Hepatocyte (in vitro differentiated cells): ENCODE measurements around the gene LRRC51. TPM values are rescaled to one million over a fixed set of nuclear protein-coding genes. Genes with fewer than 3 reads are reported as not detected.

Experiments
- DNase-seq: peaks from one replicate; pipeline ENCODE4 v3.0.0-alpha.2; 2016; ENCODE audit warnings: low spot score
- H2AFZ ChIP-seq: fragments of 200-600 bp; sonication (generic); 2 replicates; pipeline ENCODE4 v1.6.0; 2016; ENCODE audit warnings: antibody characterized with exemption, mild to moderate bottlenecking
- H3K27ac ChIP-seq: fragments of 200-600 bp; sonication (generic); 2 replicates; pipeline ENCODE4 v1.5.1; 2016; ENCODE audit warnings: mild to moderate bottlenecking
- H3K27me3 ChIP-seq: fragments of 200-600 bp; sonication (generic); 2 replicates; pipeline ENCODE4 v1.6.1; 2016
- H3K36me3 ChIP-seq: fragments of 200-600 bp; sonication (generic); replicated peaks from 2 replicates; pipeline ENCODE4 v1.5.1; 2016; ENCODE audit warnings: low read depth; ENCODE audit not compliant: insufficient read depth
- H3K4me1 ChIP-seq: fragments of 200-600 bp; sonication (generic); 2 replicates; pipeline ENCODE4 v1.5.1; 2016; ENCODE audit warnings: mild to moderate bottlenecking, moderate library complexity; ENCODE audit not compliant: insufficient read depth
- H3K4me2 ChIP-seq: fragments of 200-600 bp; sonication (generic); 2 replicates; pipeline ENCODE4 v1.6.0; 2016
- H3K4me3 ChIP-seq: fragments of 200-600 bp; sonication (generic); 2 replicates; pipeline ENCODE4 v1.5.1; 2016; ENCODE audit warnings: mild to moderate bottlenecking
- H3K79me2 ChIP-seq: fragments of 200-600 bp; sonication (generic); 2 replicates; pipeline ENCODE4 v1.6.0; 2017; ENCODE audit warnings: mild to moderate bottlenecking
- H3K9me2 ChIP-seq: fragments of 200-600 bp; sonication (generic); replicated peaks from 2 replicates; pipeline ENCODE4 v1.6.0; 2017; ENCODE audit warnings: mild to moderate bottlenecking; ENCODE audit not compliant: insufficient read depth
- H3K9me3 ChIP-seq: fragments of 200-600 bp; sonication (generic); 2 replicates; pipeline ENCODE4 v1.5.1; 2016; ENCODE audit warnings: low read depth, mild to moderate bottlenecking
- H4K20me1 ChIP-seq: fragments of 200-600 bp; sonication (generic); 2 replicates; pipeline ENCODE4 v1.6.0; 2016; ENCODE audit warnings: mild to moderate bottlenecking; ENCODE audit not compliant: insufficient read depth, poor library complexity, severe bottlenecking
- EZH2 ChIP-seq: fragments of 200-600 bp; sonication (generic); IDR thresholded peaks from 2 replicates; pipeline ENCODE4 v1.6.1; 2016; ENCODE audit warnings: antibody characterized with exemption, mild to moderate bottlenecking, borderline replicate concordance
- EZH2phosphoT487 ChIP-seq: fragments of 200-600 bp; sonication (generic); IDR thresholded peaks from one replicate; pipeline ENCODE4 v1.6.1; 2018; ENCODE audit warnings: antibody characterized with exemption, mild to moderate bottlenecking, low read depth, moderate library complexity; ENCODE audit not compliant: unreplicated experiment, severe bottlenecking
- WGBS: methylation state at CpG from one replicate; pipeline ENCODE4 v1.1.6; 2016; ENCODE audit warnings: low lambda C conversion rate; ENCODE audit errors: missing lambda C conversion rate; 5-methylcytosine and 5-hydroxymethylcytosine counted together
- polyA plus RNA-seq: library from polyadenylated mRNA; unstranded; fragments of >200 nt; fragmentation: Nextera tagmentation; extraction: Ambion mirVana; gene quantifications from 2 replicates; pipeline ENCODE4 v1.2.1, GENCODE V29; 2016
- total RNA-seq: library from RNA; depleted of rRNA; stranded (reverse); fragments of >200 nt; gene quantifications from 2 replicates; pipeline ENCODE4 v1.2.3, GENCODE V29; 2014
- TF ChIP-seq, protein P1 (sequence below): fragments of 200-600 bp; sonication (generic); IDR thresholded peaks from 2 replicates; pipeline ENCODE4 v1.5.1; 2016; ENCODE audit warnings: antibody characterized with exemption, mild to moderate bottlenecking; ENCODE audit not compliant: poor library complexity

The LRRC51 gene
- total and polyA plus RNA-seq, 2 experiments from 2014 or later: 2.1 to 3.7 TPM

DNA sequence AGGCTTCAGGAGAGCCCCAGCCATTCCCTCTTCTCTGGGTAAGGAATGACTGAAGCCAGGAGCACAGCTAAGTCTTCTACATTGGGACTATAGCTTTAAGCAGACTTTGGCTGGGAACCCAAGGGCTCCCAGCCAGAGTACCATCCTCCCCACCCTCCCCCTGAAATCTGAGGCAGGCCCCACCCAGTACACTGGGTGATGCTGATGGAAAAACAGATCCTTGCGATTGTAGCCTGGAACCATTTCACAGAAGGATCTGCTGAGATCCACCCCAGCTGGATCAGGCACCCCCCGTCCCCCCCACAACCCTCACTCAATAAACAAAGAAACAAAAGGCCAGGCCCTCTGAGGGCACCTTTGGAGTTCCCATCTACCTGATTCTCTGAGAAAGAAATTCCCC lies 42.2 kb upstream of the LRRC51 start:
- Histone ChIP-seq H3K79me2 (peaks cover 81% of the 10 kb centered on the region), H4K20me1 (peaks cover 47% of the 10 kb centered on the region), H3K9me2 (no peaks in the 10 kb centered on the region), H3K36me3 (no peaks in the 10 kb centered on the region), H3K4me2 (peak overlapping the region; percentile 95), H3K27me3 (no peaks in the 10 kb centered on the region), H3K9me3 (no peaks in the 10 kb centered on the region), H2AFZ (no peak overlapping the region), H3K4me3 (peak overlapping the region; percentile 24), H3K27ac (peak overlapping the region; percentile 99), H3K4me1 (peaks cover 31% of the 10 kb centered on the region)
- DNase-seq: peak; percentile 59
- TF ChIP-seq, protein P1, sequence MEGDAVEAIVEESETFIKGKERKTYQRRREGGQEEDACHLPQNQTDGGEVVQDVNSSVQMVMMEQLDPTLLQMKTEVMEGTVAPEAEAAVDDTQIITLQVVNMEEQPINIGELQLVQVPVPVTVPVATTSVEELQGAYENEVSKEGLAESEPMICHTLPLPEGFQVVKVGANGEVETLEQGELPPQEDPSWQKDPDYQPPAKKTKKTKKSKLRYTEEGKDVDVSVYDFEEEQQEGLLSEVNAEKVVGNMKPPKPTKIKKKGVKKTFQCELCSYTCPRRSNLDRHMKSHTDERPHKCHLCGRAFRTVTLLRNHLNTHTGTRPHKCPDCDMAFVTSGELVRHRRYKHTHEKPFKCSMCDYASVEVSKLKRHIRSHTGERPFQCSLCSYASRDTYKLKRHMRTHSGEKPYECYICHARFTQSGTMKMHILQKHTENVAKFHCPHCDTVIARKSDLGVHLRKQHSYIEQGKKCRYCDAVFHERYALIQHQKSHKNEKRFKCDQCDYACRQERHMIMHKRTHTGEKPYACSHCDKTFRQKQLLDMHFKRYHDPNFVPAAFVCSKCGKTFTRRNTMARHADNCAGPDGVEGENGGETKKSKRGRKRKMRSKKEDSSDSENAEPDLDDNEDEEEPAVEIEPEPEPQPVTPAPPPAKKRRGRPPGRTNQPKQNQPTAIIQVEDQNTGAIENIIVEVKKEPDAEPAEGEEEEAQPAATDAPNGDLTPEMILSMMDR: no peak
- TF ChIP-seq EZH2phosphoT487 (no peak), EZH2 (no peak)
- WGBS: 51% methylated on average over 2 of the region's 2 CpGs

DNA sequence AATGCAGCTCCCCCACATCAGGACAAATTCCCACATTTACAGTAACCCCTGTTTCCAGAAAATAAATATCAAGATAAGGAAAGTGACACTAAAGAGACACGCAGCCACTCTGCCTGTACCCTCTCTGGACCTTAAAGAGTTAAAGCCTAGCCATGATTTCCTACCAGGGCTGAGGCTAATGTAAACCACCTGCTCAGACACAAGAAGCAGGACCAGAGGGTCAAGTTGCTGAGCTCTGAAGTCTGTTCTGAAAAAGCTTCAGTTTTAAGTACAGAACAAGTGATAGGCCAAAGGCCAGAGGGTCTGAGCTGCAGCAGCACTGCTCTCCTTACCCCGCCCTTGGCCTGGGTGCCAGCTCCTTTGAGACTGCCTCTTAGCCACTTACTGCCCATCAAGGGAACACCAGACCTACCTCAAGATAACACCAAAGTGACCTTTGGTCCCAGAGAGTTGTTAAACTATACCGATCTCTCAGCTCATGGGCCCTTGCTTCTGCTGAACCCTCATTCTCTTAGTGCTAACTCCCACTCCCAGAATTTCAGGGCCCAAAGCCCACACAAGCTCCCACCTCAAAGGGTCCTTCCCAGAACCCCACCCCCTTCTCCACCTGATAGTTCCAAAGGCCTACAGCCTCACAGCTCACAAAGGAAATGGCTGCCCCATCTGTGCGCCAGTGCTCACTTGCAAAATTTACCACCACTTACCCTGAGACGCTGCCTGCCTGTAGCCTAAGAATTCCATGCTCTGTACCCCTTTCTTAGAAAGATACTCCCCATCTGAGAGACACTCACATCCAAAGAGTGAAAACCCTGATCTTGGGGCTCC lies 41.4 kb upstream of the LRRC51 start:
- peaks cover 81% of the 10 kb centered on the region for H3K79me2 ChIP-seq

DNA sequence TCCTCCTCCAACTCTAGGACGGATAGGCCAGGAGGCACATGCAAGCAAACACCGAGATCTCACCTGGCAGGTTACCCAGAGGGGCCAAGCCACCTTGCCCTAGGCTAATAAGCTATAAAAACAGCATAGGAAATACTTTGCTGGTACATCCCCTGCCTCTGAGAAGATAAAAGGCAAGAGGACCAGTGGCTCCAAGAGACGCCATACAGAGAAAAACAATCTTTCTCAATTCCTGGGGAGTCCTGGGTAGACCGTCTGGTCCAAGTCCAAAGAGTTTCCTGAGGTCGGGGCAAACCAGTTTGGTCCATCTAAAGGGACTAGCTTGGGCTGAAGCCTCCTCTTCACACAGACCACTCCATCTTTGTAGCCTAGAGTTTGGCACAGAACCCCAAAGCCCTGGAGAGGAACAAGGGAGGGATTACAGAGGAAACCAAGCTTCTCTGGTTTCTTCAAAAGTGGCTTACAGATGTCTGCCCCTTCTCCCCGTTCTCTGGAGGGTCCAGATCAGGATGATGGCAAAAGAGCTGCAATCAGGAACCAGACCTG lies 40.7 kb upstream of the LRRC51 start:
- Histone ChIP-seq H4K20me1 (peaks cover 33% of the 10 kb centered on the region), H3K36me3 (no peaks in the 10 kb centered on the region), H3K79me2 (peaks cover 80% of the 10 kb centered on the region), H2AFZ (no peak overlapping the region), H3K27ac (peak overlapping the region; percentile 99), H3K9me2 (no peaks in the 10 kb centered on the region), H3K4me3 (peak overlapping the region; percentile 51), H3K9me3 (no peaks in the 10 kb centered on the region), H3K4me1 (peaks cover 31% of the 10 kb centered on the region), H3K27me3 (no peaks in the 10 kb centered on the region), H3K4me2 (peak overlapping the region; percentile 95)
- WGBS: 15% methylated on average over 6 of the region's 6 CpGs
- DNase-seq: peak; percentile 19
- TF ChIP-seq, protein P1: no peak
- TF ChIP-seq EZH2phosphoT487 (no peak), EZH2 (no peak)

More for the DNA sequence above, 41.4 kb upstream of the LRRC51 start:
- no peaks in the 10 kb centered on the region for H3K9me3 ChIP-seq
- 30% methylated on average over 5 of the region's 5 CpGs for WGBS
- H3K27ac ChIP-seq: peak overlapping the region; percentile 99
- no peaks in the 10 kb centered on the region for H3K27me3 ChIP-seq
- TF ChIP-seq, protein P1: no peak
- TF ChIP-seq EZH2 (no peak), EZH2phosphoT487 (no peak)
- peak; percentile 67 for DNase-seq
- H3K9me2 ChIP-seq: no peaks in the 10 kb centered on the region
- peaks cover 40% of the 10 kb centered on the region for H4K20me1 ChIP-seq
- H3K36me3 ChIP-seq: no peaks in the 10 kb centered on the region
- peak overlapping the region; percentile 24 for H3K4me3 ChIP-seq
- H2AFZ ChIP-seq: no peak overlapping the region
- H3K4me1 ChIP-seq: peaks cover 31% of the 10 kb centered on the region
- H3K4me2 ChIP-seq: peak overlapping the region; percentile 95
